Measurements from ENCODE around the gene THEMIS.
"Not testable (repeated sequence)": the region's sequence is repeated elsewhere in the genome, so short reads cannot be mapped to it uniquely, and the experiment has no call there.

Gene THEMIS, protein sequence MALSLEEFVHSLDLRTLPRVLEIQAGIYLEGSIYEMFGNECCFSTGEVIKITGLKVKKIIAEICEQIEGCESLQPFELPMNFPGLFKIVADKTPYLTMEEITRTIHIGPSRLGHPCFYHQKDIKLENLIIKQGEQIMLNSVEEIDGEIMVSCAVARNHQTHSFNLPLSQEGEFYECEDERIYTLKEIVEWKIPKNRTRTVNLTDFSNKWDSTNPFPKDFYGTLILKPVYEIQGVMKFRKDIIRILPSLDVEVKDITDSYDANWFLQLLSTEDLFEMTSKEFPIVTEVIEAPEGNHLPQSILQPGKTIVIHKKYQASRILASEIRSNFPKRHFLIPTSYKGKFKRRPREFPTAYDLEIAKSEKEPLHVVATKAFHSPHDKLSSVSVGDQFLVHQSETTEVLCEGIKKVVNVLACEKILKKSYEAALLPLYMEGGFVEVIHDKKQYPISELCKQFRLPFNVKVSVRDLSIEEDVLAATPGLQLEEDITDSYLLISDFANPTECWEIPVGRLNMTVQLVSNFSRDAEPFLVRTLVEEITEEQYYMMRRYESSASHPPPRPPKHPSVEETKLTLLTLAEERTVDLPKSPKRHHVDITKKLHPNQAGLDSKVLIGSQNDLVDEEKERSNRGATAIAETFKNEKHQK

DNA sequence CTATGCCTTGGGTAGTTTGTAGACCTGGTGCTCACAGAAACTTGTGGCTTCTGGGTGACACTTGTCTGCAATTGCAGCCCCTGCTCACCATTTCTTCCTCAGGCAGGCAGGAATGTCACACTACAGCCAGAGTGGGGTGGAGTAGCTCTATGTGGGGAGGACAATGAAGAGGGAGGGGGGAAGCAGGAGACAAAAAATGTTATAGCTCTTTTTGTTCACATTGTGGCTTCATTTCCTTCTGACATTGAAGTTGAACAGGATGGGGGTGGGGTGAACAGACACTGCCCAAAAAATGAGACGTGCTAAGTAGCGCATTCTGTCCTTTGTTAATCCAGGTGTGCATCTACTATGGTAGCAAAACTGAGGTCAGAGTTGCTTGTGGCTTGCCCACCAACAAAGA lies at the start of gene THEMIS:
TSS of gene THEMIS (minus strand) at position 124 of the 400 bp plus-strand sequence. CDS start 126 bp downstream, outside the sequence.
- no peak for DNase-seq (ENCODE audit: low read depth in 2 of 2)

DNA sequence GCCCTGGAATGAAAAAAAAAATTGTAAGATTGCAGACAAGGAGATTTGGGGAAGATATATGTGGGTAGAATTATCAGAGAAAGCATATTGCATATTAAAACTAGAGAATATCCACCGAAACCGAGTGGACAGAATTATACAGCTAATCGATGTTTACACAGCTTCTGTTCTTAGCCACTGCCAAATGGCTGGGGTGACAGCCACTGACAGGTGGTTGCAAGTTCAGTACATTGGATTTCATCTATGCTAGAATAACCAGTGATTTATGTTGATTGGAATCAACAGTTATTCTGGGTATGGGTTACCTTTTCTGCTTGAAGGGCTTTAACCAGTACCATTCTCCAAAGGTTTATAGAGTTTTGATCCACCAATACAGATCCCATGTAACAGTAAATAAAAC lies 48.4 kb upstream of the THEMIS start:
- no peak for DNase-seq (ENCODE audit: low read depth in 2 of 2)

DNA sequence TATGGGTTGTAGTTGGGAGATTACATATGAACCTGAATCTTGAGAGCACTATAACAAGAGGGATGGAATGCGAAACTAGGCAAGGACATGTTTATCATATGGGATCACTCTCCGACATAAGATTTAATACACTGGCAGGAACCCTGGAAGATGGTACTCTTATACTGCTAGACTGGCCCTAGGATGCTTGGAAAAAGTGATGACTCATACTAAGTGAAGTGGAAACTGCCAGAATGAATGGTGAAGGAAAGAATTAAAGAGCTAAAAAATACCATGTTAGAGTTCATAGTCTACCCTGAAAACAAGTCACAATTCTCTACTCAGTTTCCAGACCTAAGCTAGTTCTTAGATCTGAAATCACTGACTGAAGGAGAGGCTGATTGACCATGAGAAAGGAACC lies 45.5 kb upstream of the THEMIS start:
- DNase-seq (ENCODE audit: low read depth in 2 of 2): no peak

DNA sequence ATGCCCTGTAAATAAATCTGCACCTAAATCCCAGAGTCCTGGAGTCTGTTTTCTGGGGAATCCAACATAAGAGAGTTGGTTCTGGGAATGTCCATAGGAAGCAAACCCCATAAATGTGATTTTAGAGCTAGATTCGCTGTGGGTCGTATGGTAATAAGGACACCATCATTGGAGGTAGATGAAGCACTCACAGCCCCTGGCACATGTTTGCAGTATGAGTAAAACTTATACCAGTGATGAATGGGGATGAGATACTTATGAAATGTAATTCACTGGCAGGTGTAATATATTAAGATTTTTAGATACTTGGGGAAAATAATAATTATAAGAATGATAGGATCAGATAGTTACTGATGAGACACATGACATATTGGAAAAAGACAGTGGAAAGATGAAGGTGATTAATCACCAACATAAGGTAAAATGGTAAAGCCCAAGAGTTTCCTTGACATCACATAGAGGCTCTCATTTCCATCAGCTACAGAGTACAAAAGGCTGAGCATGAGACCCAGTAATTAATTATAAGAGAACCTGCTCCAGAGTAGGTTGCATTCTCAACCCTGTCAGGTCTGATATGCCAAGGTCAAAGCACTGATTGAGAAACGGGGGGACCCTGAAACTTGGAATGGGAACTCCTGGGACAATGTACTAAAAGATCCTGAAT lies 44.7 kb upstream of the THEMIS start:
- no peak for DNase-seq (ENCODE audit: low read depth in 2 of 2)

DNA sequence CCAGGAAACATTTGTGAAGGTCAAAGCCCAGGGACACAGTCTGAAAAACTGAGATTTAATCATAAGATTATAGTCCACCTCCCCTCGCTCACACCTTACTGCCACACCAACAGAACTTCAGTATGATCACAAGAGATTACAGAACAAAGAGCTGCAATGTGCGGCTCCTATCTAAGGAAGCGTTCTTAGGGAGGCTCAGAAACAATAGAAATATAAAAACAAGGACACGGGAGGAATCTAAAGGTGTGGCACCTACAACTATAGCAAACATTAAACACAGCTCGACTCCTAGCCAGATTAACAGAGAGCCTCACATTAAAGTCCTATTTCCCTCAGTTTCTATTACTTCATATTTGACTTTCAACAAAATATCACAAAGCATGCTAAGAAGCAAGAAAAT lies 40.4 kb upstream of the THEMIS start:
- no peak for DNase-seq (ENCODE audit: low read depth in 2 of 2)

DNA sequence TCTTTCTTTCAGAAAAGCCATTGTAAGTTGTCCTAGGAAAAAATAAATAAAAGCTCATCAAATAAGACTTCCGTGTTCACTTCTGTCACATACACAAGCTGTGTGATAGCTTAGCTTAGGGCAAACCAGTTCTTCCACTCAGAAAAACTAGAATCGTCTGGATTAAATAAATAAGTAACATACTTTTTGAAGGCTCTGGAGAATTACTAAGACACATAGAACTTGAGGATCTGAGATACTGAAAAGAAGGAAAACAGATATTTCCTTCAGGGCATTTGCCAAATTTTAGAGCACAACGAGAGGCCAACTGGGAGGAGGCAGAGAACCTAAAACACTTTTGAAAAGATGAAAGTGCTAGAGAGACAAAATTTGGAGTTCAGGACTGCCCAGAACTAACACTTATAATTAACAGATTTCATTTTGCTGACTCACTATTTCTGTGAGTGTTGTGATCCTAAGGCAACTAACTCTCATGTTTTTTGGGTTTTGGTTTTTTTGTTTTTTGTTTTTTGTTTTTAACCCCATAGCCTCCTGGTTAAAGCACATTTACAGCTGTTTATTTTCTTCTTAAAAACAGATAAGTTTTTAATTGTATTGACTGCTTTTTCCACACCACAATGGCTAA lies 38.7 kb upstream of the THEMIS start:
- no peak for DNase-seq (ENCODE audit: low read depth in 2 of 2)

DNA sequence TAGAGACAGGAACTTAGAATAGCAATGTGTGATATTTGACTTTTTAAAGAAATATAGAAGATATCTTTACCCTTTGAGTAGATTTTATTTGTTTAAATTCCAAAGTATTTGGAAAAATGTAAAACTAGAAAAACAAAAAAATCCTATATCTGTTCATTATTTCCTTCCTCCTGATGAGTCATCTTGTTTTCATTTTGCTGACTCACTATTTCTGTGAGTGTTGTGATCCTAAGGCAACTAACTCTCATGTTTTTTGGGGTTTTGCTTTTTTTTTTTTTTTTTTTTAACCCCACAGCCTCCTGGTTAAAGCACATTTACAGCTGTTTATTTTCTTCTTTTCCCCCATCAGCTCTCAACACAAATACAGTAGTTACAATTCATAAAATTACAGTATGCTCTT lies 37.8 kb upstream of the THEMIS start:
- DNase-seq (ENCODE audit: low read depth in 2 of 2): no peak

DNA sequence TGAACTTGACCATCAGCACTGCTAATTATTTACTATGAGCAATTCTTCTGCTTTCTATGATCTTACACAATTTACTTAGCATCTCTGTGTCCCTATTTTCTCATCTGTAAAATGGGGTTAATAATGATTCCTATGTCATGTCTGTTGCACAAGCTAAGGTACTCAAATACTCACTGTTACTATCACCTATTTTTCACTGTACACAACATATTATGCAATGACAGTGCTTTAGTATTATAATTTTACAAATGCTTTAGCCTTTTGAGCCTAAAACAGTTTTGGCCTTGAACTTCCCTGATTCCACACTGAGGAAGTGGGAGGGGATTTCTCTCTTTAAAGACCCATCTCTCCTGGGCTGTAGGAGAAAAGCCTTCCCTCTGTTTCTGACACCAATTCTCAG lies 36.9 kb upstream of the THEMIS start:
- DNase-seq (ENCODE audit: low read depth in 2 of 2): no peak

DNA sequence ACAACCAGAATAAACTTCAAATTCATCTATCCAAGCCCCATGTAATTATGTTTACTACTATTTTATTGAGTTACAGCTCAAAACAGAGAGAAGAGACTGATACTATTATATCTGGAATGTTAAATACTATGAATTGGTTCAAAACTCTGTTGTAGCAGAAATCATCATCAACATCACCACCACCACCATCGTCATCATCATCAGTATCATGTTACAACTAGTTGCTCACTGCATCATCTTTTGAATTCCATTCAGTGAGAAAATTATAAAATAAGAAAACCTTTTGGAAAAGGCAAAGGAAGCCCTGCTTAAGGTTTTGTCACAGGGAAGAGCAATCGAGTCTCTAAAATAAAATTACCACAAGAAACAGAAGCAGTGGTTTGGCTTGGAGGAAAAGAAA lies 36.2 kb upstream of the THEMIS start:
- DNase-seq (ENCODE audit: low read depth in 2 of 2): no peak

DNA sequence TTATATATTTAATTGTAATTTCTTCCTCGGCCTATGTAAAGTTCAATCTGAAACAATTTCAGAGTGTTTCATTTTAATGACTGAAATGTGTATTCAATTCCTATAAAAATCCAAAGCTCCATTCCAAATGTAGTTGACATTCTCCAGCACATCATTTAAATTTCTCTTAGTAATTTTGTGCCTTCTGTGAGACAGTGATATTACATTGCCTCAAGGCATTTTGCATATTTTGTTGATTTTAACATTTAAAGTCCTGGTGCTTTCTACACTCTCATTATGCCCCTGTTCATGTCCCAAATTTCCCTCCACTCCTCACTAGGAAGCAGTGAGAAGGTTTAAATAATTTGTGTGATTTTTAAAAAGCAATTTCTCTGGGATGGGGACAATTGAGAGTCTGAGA lies 34.1 kb upstream of the THEMIS start:
- DNase-seq (ENCODE audit: low read depth in 2 of 2): no peak

DNA sequence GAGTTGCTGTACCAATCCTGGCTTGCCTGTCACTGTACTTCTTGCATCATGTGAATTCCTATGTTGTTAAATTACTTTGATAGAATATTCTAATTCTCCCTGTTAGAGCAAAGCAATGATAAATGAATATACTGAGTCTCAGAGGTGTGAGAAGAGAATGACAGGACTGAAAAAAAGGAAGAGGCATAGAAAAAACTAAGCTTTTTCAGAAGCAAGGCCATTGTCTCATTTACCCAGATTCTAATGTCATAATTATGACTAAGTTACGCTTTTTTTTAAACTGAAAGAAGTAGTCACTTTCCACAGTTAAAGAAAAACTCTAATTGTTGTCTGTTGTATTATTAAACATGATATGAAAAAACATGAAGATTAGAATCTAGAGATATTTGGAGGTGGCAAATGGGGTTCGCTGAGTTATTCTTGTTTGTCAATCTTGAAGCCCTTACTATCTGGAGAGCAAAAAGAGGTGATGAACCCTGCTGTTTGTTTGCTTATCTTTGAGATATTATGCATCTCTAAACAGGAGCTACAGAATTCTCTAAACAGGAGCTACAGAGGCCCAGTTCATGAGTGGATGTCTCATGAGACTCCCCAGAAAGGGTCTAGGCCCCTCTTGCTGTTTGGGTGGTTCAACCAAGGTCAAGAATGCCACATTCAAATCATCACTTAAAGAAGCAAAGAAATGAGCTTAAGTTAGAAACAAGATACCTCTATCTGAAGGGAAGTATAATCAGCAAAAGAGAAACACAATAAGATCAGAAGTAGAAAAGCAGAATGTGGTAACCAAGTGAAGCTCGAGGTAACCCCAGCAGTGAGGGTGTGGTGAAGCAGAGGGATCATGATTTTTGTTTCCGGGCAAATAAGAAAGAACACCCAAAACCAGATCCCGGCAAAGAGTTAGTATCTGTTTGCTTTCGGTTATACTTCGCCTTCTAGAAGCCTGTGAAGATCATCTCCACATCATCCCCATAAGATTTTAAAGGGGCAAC lies 33.3 kb upstream of the THEMIS start:
- DNase-seq (ENCODE audit: low read depth in 2 of 2): no peak

DNA sequence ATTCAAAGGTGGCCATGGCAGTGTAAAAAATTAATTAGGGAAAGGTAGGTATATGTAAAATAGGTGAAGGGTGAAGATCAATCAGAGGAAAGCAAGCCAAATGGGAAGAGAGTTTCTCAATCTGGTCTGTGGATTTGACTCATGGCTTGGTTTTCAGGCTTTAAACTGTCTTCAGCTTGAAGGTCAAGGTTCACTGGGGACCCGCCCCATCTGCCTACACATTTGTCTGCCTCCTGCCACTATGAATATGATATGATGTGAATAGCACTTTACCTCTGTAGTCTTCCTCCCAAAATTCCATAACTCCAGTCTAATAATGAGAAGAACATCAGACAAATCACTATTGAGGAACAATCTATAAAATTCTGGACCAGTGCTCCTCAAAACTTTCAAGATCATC lies 32.3 kb upstream of the THEMIS start:
- no peak for DNase-seq (ENCODE audit: low read depth in 2 of 2)

DNA sequence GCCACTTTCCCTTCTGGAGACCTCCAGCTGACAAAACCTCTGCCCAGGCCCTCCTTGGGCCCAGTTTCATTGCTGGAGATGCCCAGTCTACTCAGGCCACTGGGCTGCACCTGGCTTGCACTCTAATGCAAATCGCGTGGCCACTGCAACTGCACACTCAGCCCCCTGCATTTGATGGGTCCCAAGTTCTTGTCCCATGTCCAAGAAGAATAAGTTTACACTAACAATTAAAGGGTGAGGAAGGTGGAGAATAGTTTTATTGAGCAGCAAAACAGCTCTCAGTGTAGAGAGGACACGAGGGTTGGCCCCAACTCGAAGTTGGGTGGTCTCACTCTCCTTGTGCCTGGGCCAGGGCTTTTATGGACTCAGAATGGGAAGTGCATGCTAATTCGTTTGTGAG lies 31.9 kb upstream of the THEMIS start:
- DNase-seq (ENCODE audit: low read depth in 2 of 2): no peak

DNA sequence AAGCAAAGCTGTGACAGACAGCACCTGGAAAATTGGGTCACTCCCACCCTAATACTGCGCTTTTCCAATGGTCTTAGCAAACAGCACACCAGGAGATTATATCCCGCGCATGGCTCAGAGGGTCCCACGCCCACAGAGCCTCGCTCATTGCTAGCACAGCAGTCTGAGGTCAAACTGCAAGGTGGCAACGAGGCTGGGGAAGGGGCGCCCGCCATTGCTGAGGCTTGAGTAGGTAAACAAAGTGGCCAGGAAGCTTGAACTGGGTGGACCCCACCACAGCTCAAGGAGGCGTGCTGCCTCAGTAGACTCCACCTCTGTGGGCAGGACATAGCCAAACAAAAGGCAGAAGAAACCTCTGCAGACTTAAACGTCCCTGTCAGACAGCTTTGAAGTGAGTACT lies 25.6 kb upstream of the THEMIS start:
- not testable (repeated sequence) for DNase-seq (ENCODE audit: low read depth in 2 of 2)

DNA sequence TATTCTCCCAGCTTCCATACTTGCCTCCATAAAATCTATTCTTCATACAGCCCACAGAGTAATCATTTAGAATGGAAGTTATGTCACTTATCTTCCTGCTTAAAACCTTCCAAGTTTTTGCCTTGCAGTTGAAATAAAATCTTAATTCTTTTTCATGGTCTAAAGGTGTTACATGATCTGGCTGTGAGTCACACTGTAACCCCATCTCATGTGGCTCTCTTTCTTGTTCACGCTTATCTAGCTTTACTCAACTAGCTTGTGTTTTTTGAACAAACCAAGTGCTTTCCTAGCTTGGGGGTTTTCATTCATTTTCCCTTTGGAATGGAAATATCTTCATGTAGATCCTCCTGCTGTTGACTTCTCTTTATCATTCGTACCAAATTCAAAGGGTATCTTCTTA lies 23.6 kb upstream of the THEMIS start:
- no peak for DNase-seq (ENCODE audit: low read depth in 2 of 2)

DNA sequence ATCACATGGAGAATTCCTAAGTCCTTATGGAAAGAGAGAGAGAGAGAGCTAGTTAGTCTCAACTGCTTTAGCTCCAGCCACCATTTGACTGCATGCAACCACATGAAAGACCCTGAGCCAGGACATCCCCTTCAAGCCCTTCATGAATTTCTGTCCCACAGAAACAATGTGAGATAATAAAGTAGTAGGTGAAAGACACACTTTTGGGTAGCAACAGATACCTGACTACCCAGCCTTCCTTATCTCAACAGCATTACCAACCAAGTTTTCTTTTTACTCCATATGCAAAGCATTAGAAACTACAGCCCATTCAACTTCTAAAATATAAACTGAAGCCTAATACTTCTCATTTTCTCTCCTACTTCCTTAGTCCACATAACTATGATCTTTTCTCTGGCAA lies 23.2 kb upstream of the THEMIS start:
- DNase-seq (ENCODE audit: low read depth in 2 of 2): no peak

DNA sequence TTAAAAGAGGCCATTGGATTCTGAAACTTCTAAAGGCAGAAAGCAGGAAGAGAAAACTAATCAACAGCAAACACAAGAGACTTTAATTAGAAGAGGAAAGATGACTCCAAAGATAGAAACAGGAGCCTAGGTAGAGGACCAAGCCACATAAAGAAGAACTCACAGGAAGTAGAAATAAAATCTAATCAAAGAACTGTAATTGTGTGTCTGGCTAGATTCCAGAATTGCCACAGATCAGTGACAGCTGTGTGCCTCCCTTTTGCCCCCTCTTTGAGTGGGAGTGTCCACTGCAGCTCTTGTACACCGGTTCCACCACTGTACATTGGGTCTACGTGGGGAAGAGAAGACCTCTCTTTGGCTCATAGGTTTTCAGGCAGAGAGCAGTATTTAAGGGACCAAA lies 22.3 kb upstream of the THEMIS start:
- no peak for DNase-seq (ENCODE audit: low read depth in 2 of 2)

DNA sequence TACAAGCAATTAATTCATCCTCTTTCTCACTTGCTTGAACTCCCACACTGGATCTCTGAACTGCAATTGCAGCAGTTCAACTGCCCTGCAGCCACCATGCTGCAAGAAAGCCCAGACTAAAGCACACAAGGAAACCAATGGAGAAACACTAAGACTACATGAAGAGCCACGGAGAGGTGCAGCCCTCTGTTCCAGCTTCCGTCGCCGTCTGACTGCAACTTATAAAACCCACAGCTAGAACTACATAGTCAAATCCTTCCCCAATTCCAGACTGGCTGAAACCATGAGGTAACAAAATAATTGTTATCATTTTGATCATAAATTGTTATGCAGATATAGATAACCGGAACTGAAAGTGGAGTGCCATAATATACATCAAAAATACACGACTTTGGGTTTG lies 21.1 kb upstream of the THEMIS start:
- no peak for DNase-seq (ENCODE audit: low read depth in 2 of 2)

DNA sequence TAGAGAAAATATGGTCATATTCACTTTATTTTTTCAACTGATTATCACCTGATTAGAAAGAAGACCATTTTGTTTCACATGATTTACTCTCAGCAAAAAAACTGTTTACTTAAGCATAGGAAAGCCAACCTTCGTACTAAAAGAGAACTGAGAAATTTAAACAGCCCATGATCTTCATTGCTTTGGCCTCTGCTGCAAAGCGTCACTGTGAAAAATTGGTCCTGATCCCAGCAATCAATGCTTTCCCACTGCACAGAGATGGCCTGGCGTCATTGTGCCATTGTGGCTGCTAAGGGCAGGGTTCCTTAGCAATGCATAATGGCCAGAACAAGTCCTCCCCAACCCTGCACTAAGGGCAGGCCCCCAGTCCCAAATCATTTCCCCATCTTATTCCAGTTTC lies 19.9 kb upstream of the THEMIS start:
- DNase-seq (ENCODE audit: low read depth in 2 of 2): no peak

DNA sequence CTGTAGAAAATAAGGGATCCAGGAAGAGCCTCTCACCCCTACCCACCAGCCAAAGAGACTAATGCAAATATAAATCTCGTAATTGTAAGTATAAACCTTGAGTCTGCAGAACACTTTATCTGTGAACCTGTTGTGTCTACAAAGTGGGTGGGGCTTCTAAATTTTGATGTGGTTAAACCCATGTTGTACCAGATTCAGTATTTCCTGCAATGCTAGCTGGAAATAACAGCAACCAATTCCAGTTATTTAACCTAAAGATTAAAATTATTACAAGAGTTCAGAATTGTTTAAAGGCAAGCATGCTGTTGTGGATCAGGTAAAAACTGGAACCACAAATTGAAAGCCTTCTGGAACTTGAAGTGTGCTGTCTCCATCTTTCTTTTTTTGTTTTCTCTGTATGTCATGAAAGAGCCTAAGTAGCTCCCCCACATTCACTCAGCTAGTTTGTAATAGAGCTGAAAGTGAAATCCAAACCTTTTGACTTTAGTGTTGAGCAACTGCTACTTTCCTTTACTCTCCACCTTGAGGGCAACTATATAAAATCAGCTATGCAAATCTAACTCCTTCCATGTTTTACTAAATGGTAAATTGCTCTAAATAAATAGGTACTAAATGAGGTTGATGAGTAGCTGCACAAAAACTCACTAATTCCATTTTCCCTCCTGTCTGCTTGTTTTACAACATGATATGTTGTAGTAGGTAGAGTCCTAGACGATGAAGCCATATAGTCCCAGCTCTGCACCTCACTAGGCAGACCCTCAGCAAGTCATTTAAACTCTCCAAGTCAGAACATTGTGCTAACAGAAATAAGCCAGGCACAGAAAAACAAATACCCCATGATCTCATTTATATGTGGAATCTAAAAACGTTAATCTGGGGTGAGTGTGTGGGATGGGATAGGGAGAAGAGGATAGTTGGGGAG lies 17.9 kb upstream of the THEMIS start:
- no peak for DNase-seq (ENCODE audit: low read depth in 2 of 2)
